D721Med (cell line): ENCODE results near the gene CYSTM1.

Source experiments
- DNase-seq: peaks from one replicate; pipeline ENCODE4 v3.0.0; 2011; ENCODE audit warnings: low spot score; ENCODE audit not compliant: insufficient read length
- FAIRE-seq: peaks from 2 replicates; lab custom pipeline; 2011; peaks lifted over from hg19 to GRCh38; lab: Jason Lieb, UNC
- TF ChIP-seq, protein P1 (sequence below): IDR thresholded peaks from 2 replicates; pipeline ENCODE4 v1.5.1; 2012; ENCODE audit warnings: mild to moderate bottlenecking, control low read depth; ENCODE audit not compliant: insufficient read depth; ENCODE audit errors: missing control alignments

Gene CYSTM1

DNA sequence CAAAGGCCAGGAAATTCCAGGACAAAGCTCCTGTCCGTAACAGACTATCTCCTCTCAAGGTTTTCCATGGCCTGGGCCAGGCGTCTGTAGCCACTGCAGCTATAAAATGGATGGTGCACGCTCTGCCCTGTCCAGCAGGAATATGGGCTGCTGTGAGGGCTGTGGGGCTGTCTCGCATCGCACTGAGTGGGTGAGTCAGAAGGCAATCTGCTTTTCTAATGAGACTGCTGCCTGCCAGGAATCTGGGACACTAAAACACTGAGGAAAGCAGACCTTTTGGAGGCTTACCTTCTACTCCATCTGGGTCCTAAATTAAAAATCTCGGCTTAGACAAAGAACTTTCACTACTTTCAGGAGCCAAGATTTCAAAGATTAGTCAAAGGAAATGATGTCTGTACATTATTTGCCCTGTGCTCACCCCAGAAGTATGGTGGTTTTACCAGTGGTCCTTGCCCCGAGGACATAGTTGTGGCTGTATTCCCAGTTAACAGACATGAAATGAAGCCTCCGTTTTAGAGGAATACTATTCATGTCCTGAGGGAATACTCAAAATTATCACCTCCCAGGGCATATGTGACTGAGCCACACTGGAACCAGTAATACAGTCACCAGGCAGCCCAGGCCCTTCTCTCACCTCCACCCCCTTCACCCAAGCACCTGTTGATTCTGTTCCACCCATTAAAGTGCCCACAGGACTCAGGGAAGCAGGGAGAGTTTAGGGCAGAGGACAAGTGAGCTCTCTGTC, 71.6 kb downstream of the CYSTM1 start:
- DNase-seq (no peak), FAIRE-seq (no peak)
- TF ChIP-seq, protein P1, sequence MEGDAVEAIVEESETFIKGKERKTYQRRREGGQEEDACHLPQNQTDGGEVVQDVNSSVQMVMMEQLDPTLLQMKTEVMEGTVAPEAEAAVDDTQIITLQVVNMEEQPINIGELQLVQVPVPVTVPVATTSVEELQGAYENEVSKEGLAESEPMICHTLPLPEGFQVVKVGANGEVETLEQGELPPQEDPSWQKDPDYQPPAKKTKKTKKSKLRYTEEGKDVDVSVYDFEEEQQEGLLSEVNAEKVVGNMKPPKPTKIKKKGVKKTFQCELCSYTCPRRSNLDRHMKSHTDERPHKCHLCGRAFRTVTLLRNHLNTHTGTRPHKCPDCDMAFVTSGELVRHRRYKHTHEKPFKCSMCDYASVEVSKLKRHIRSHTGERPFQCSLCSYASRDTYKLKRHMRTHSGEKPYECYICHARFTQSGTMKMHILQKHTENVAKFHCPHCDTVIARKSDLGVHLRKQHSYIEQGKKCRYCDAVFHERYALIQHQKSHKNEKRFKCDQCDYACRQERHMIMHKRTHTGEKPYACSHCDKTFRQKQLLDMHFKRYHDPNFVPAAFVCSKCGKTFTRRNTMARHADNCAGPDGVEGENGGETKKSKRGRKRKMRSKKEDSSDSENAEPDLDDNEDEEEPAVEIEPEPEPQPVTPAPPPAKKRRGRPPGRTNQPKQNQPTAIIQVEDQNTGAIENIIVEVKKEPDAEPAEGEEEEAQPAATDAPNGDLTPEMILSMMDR = no peak

GRCh38 chr5:140248414-140248813, 73.4 kb downstream of the CYSTM1 start:
- TF ChIP-seq, protein P1 = no peak

GRCh38 chr5:140249536-140249935, 74.5 kb downstream of the CYSTM1 start:
- no peak for FAIRE-seq
- TF ChIP-seq, protein P1 = no peak

More at GRCh38 chr5:140248414-140248813, 73.4 kb downstream of the CYSTM1 start:
- no peak for FAIRE-seq
- no peak for DNase-seq

GRCh38 chr5:140250386-140250785, 75.4 kb downstream of the CYSTM1 start:
- DNase-seq (no peak), FAIRE-seq (no peak)
- TF ChIP-seq, protein P1 = no peak

More at GRCh38 chr5:140249536-140249935, 74.5 kb downstream of the CYSTM1 start:
- no peak for DNase-seq

DNA sequence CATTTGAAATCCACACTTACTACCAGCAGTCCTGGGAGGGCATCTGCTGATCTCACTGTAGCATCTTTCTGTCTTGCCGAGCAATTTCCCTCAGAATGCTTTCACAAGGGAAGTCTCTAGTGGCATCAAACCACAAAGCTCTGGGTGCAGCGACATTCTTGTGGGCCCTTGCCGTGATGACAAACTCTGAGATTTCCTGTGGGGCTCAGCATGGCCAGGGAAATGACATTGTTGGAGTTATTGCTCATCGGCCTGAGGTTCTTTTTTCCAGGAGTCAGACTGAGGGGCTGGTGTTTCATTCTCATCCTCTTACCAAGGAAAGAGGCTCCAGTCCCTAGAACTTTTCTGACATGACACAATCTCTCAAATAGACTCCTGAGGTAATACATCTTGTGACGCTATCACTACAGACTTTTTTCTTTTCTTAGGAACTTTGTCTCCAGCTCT, 76.6 kb downstream of the CYSTM1 start:
- FAIRE-seq = no peak

GRCh38 chr5:140252470-140253126, 77.6 kb downstream of the CYSTM1 start:
- TF ChIP-seq, protein P1 = no peak
- DNase-seq = no peak
- FAIRE-seq = no peak

More for the DNA sequence above, 76.6 kb downstream of the CYSTM1 start:
- DNase-seq = no peak
- TF ChIP-seq, protein P1 = no peak
